Testis (tissue), 3 donors: ENCODE results near the gene PAK5. TPM values are rescaled to one million over a fixed set of nuclear protein-coding genes. Genes with fewer than 3 reads are reported as not detected.

Experiments
- DNase-seq: peaks from one replicate; pipeline ENCODE4 v3.0.0-alpha.2; 2019
- H3K27ac ChIP-seq, 2 donors: fragments of 200-600 bp; sonication (generic); one replicate each; pipeline ENCODE4 v1.5.1; 2019
- H3K27me3 ChIP-seq: fragments of 200-600 bp; sonication (generic); one replicate; pipeline ENCODE4 v1.5.1; 2019
- H3K36me3 ChIP-seq: fragments of 200-600 bp; sonication (generic); one replicate; pipeline ENCODE4 v1.5.1; 2017; ENCODE audit warnings: low read depth; ENCODE audit errors: missing control alignments
- H3K4me1 ChIP-seq: fragments of 200-600 bp; sonication (generic); one replicate; pipeline ENCODE4 v1.5.1; 2019
- H3K4me3 ChIP-seq, 2 donors: fragments of 200-600 bp; sonication (generic); one replicate each; pipeline ENCODE4 v1.5.1; 2017 to 2019
- H3K9me3 ChIP-seq: fragments of 200-600 bp; sonication (generic); one replicate; pipeline ENCODE4 v1.5.1; 2017
- POLR2A ChIP-seq: fragments of 450-650 bp; IDR thresholded peaks from one replicate; pipeline ENCODE4 v1.6.1; 2017; ENCODE audit warnings: antibody characterized with exemption, mild to moderate bottlenecking, moderate library complexity
- WGBS, 2 donors: methylation state at CpG; one replicate each; pipeline ENCODE4 v1.1.5; 2018; 5-methylcytosine and 5-hydroxymethylcytosine counted together
- intact Hi-C: fragments of 100-400 bp; cut with DNase I; formaldehyde crosslinking; loops from one replicate; pipeline ENCODE4 v1.15.1; 2023; ENCODE audit warnings: low total_unique reads
- polyA plus RNA-seq: library from polyadenylated mRNA; stranded (reverse); fragments of 350-450 nt; fragmentation: Illumina TruSeq; extraction: RNeasy Lipid Tissue Mini Kit (QIAGEN cat#74804); gene quantifications from one replicate; pipeline ENCODE4 v1.2.3, GENCODE V29; 2014; ENCODE audit warnings: low read depth, low replicate concordance; ENCODE audit not compliant: insufficient read depth
- total RNA-seq, 2 donors: library from RNA; depleted of rRNA; stranded (reverse); fragments of >200 nt; gene quantifications; one replicate each; pipeline ENCODE4 v1.2.3, GENCODE V29; 2016
- TF ChIP-seq, protein P1 (sequence below), 3 experiments: fragments of 450-650 bp in 2 of 3; fragments of 200-600 bp in 1 of 3; sonication (generic) in 1 of 3; IDR thresholded peaks; one replicate each; pipeline ENCODE4 v1.5.1; 2016 to 2019; ENCODE audit warnings: antibody characterized with exemption in 3 of 3, mild to moderate bottlenecking in 2 of 3, moderate library complexity in 1 of 3

PAK5 gene
- total and polyA plus RNA-seq, 3 donors from 2014 or later = 0.21 to 0.87 (median 0.31) TPM

DNA sequence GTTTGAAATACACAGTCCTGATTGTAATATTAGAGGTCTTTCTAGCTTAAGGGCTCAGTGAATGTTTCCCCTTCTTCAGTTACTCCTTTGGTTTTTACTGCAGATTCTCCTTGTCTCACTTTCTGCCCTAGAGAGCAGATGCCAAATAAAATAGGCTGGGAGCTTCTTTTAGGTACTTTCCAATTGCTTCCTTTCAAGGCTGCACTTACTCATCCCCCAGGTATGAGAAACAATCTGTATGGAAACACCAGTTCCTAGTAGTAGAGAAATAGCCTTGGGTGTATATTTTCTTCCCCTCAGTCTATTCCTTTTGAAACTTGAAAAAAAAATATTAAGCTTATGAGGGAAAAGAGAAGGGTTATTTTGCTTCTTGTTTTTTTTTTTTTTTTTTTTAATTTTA, 139.7 kb downstream of the PAK5 start:
- intact Hi-C loops = no loop called here
- Histone ChIP-seq H3K27ac (no peak overlapping the region), H3K4me1 (no peaks in the 10 kb centered on the region), H3K36me3 (no peaks in the 10 kb centered on the region), H3K9me3 (no peaks in the 10 kb centered on the region), H3K4me3 (no peak overlapping the region), H3K27me3 (no peaks in the 10 kb centered on the region)
- TF ChIP-seq, protein P1, sequence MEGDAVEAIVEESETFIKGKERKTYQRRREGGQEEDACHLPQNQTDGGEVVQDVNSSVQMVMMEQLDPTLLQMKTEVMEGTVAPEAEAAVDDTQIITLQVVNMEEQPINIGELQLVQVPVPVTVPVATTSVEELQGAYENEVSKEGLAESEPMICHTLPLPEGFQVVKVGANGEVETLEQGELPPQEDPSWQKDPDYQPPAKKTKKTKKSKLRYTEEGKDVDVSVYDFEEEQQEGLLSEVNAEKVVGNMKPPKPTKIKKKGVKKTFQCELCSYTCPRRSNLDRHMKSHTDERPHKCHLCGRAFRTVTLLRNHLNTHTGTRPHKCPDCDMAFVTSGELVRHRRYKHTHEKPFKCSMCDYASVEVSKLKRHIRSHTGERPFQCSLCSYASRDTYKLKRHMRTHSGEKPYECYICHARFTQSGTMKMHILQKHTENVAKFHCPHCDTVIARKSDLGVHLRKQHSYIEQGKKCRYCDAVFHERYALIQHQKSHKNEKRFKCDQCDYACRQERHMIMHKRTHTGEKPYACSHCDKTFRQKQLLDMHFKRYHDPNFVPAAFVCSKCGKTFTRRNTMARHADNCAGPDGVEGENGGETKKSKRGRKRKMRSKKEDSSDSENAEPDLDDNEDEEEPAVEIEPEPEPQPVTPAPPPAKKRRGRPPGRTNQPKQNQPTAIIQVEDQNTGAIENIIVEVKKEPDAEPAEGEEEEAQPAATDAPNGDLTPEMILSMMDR (IDR thresholded peaks at IDR 0.05) = no peak
- no peak for TF ChIP-seq POLR2A
- no peak for DNase-seq

DNA sequence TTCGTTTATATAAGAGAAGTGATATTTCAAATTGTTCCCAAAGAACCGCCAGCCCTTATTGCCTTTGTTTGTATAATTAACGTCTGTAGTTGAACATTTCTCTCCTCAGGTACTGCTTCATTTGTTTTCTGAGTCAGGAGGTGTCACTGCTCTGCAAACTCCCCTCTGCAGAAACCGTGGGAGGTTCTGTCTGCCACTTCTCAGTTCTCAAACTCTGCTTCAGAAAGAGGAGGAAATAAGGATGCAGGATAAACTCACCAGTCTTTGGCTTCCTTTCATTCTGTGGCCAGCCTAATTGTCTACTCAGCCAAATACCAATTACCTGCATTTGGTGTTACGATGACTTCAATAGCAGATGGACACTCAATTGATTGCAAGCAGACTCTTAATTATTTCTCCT, 149.8 kb downstream of the PAK5 start:
- H3K4me3 ChIP-seq = no peak overlapping the region
- H3K9me3 ChIP-seq = no peaks in the 10 kb centered on the region
- no peaks in the 10 kb centered on the region for H3K4me1 ChIP-seq
- H3K27ac ChIP-seq = no peak overlapping the region
- WGBS, 2 donors = 41 to 49% methylated on average over 5 of the region's 5 CpGs
- intact Hi-C loops = no loop called here
- TF ChIP-seq, protein P1 (IDR thresholded peaks at IDR 0.05) = no peak
- TF ChIP-seq POLR2A = no peak
- DNase-seq = no peak
- no peaks in the 10 kb centered on the region for H3K36me3 ChIP-seq
- H3K27me3 ChIP-seq = no peaks in the 10 kb centered on the region

DNA sequence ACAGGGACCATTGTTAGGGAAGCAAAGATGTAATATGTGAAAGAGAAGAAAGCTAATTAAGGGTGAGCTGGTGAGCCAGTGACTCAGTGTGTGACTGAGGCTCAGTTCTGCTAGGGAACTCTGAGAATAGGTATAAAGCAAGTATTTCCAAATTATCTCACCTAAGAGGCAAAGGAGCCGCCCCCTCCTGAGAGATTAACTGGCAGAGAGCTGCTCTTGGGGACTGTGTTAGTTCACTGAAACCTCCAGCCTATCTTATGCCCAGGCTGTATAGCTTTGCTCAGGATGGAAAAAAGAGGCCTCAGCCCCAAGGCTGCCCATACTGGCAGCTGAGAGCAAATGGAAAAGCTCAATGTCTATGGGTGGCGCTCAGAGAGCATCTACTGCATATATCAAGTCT, 152.0 kb downstream of the PAK5 start:
- intact Hi-C loops = no loop called here
- TF ChIP-seq, protein P1 (IDR thresholded peaks at IDR 0.05) = no peak
- no peak for TF ChIP-seq POLR2A
- Histone ChIP-seq H3K27me3 (no peaks in the 10 kb centered on the region), H3K27ac (no peak overlapping the region), H3K4me3 (no peak overlapping the region), H3K4me1 (no peaks in the 10 kb centered on the region), H3K36me3 (no peaks in the 10 kb centered on the region), H3K9me3 (no peaks in the 10 kb centered on the region)
- WGBS, 2 donors = 83 to 85% methylated on average over 2 of the region's 2 CpGs
- no peak for DNase-seq

DNA sequence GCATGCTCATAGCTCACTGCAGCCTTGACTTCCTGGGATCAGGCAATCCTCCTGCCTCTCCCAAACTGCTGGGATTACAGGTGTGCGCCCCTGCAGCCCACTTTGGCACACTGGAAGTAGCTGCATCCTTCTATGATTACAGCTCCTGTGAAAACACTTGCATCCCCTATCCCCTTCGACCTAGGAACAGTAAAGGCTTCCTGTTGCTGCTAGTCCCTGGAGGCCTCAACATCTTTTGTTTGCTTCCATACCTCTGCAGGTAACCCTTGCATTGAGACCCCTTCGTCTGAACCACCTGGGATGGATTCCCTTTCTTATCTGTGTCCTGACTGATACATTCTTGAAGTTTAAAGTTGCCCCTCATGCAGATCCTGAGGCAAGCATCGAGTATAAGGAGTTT, 152.4 kb downstream of the PAK5 start:
- intact Hi-C loops = no loop called here
- Histone ChIP-seq H3K4me1 (no peaks in the 10 kb centered on the region), H3K27ac (no peak overlapping the region), H3K36me3 (no peaks in the 10 kb centered on the region), H3K27me3 (no peaks in the 10 kb centered on the region), H3K9me3 (no peaks in the 10 kb centered on the region), H3K4me3 (no peak overlapping the region)
- DNase-seq = no peak
- WGBS, 2 donors = 60 to 69% methylated on average over 4 of the region's 4 CpGs
- TF ChIP-seq, protein P1 (IDR thresholded peaks at IDR 0.05) = no peak

DNA sequence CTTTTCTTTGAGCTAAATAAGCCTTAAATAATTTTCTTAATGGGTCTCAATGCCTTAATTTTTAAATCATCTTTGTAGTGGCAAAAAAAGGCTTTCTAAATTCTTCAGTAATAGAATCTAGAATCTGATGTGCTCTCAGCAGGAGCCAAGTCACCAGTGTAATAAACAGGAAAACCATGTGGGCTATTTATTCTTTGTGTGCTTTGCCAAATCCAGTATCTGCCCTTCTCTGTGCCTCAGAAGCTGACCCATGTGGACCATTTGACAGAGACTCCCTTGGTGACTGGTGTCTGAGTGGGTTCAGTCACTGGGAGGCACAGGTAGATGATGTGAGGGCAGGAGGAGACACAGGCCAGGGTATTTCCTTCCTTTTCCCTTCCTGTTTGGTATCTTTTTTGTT, 152.9 kb downstream of the PAK5 start:
- TF ChIP-seq, protein P1 (IDR thresholded peaks at IDR 0.05) = no peak
- TF ChIP-seq POLR2A = no peak
- Histone ChIP-seq H3K4me3 (no peak overlapping the region), H3K27me3 (no peaks in the 10 kb centered on the region), H3K4me1 (no peaks in the 10 kb centered on the region), H3K27ac (no peak overlapping the region), H3K36me3 (no peaks in the 10 kb centered on the region), H3K9me3 (no peaks in the 10 kb centered on the region)
- DNase-seq = no peak
- intact Hi-C loops = no loop called here
